Cerebellar nuclear complex (tissue), 1 donor: Measurements from ENCODE around the gene GSK3A.

ENCODE experiments used
- DNase-seq, 2 experiments: peaks; one replicate each; lab custom pipeline; 2025; lab: John Stamatoyannopoulos, UW

GSK3A gene

GRCh38 chr19:42248270-42249148, 6.1 kb upstream of the GSK3A start:
- no peak for DNase-seq

- DNase-seq: no peak
Observed at GRCh38 chr19:42247640-42248199, 5.3 kb upstream of the GSK3A start.

- no peak for DNase-seq
Observed at GRCh38 chr19:42246922-42247639, 4.7 kb upstream of the GSK3A start.

- DNase-seq: no peak
Observed at GRCh38 chr19:42246143-42246921, 3.9 kb upstream of the GSK3A start.

- DNase-seq: no peak
Observed at GRCh38 chr19:42245231-42245630, 2.8 kb upstream of the GSK3A start.

GRCh38 chr19:42244347-42245220, 2.2 kb upstream of the GSK3A start:
- peak; percentile 52 to 74 for DNase-seq

- no peak for DNase-seq
Observed at GRCh38 chr19:42242069-42242511, 312 bp downstream of the GSK3A start.

- no peak for DNase-seq
Observed at GRCh38 chr19:42241279-42241678, 1.1 kb downstream of the GSK3A start.

GRCh38 chr19:42239544-42240220, 2.7 kb downstream of the GSK3A start:
- DNase-seq: no peak

GRCh38 chr19:42235181-42235580, 7.2 kb downstream of the GSK3A start:
- DNase-seq: no peak

- DNase-seq: no peak
Observed at GRCh38 chr19:42234364-42234763, 8.0 kb downstream of the GSK3A start.

GRCh38 chr19:42233678-42234292, 8.6 kb downstream of the GSK3A start:
- no peak for DNase-seq

- DNase-seq: no peak
Observed at GRCh38 chr19:42233106-42233505, 9.3 kb downstream of the GSK3A start.

- DNase-seq: no peak
Observed at GRCh38 chr19:42232435-42232834, 10.0 kb downstream of the GSK3A start.

- no peak for DNase-seq
Observed at GRCh38 chr19:42230571-42230970, 11.8 kb downstream of the GSK3A start.

- no peak for DNase-seq
Observed at GRCh38 chr19:42229855-42230351, 12.5 kb downstream of the GSK3A start.

GRCh38 chr19:42229301-42229854, 13.0 kb downstream of the GSK3A start:
- no peak for DNase-seq

GRCh38 chr19:42228641-42229040, 13.8 kb downstream of the GSK3A start:
- DNase-seq: no peak

GRCh38 chr19:42226886-42227285, 15.5 kb downstream of the GSK3A start:
- DNase-seq: no peak
